Daoy (cell line): ENCODE data around the gene CRYBA4. TPM values are rescaled to one million over a fixed set of nuclear protein-coding genes. Genes with fewer than 3 reads are reported as not detected.
"Not testable (repeated sequence)": the region's sequence is repeated elsewhere in the genome, so short reads cannot be mapped to it uniquely, and the experiment has no call there.

Experiments
- DNase-seq: peaks from one replicate; pipeline ENCODE4 v3.0.0-alpha.2; 2015; ENCODE audit warnings: low read depth
- total RNA-seq: library from RNA; depleted of rRNA; stranded (reverse); fragments of >200 nt; shearing (Covaris generic); gene quantifications from 2 replicates; pipeline ENCODE4 v1.2.3, GENCODE V29; 2014

Gene CRYBA4
- total RNA-seq, 1 experiment from 2014 or later, result not detected

GRCh38 chr22:26597026-26597425 is 24.7 kb upstream of the CRYBA4 start:
- no peak for DNase-seq

GRCh38 chr22:26597480-26597879 is 24.3 kb upstream of the CRYBA4 start:
- no peak for DNase-seq

- DNase-seq, result no peak
Measured at GRCh38 chr22:26599505-26599904, 22.3 kb upstream of the CRYBA4 start.

DNA sequence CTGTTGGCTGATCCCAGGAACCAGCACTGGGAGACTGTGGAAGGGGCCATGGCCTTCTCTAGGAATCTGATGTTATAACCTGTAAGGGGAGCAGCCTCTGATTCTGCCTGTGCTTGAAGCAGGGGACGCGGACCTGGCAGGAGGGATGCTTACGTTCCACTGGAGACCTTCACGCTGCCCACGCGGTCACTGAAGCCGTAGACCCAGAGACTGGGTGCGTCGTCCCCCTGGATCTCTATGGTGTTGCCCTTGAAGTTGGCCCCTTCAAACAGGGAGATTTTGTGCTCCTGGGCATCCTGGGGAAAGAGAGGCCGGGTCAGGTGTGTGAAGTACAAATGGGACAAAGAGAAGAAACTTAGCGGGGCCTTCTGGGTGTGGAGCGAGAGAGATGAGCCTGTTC is 20.0 kb upstream of the CRYBA4 start:
- no peak for DNase-seq

DNA sequence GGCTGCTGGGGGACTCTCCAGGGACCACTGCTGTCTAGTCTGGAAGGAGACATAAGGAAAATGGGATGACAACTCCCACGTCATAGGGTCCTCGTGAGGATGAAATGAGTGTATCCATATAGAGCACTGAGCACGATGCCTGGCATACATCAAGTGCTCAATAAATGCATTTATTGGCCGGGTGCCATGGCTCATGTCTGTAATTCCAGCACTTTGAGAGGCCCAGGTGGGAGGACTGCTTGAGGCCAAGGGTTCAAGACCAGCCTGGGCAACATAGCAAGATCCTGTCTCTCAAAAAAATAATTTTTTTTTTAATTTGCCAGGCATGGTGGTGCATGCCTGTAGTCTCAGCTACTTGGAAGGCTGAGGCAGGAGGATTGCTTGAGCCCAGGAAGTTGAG is 19.6 kb upstream of the CRYBA4 start:
- no peak for DNase-seq

DNA sequence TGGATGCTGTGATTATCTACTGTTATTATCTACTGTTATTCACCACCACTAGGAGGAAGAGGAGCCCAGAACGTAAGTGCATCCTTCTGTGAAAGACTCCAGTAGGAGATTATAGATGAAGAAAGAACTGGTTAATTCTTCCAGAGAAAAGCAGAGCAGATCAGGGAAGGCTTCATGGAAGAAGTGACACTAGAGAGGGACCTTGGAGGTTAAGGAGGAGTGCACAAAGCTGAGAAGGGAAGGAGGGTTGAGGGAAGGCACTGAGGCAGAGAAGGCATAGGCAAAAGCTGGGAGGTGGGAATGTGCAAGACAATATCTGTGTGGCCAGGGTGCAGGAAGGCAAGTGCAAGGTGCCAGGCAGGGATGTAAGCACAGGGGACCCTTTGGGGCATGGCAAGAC is 17.4 kb upstream of the CRYBA4 start:
- no peak for DNase-seq

DNA sequence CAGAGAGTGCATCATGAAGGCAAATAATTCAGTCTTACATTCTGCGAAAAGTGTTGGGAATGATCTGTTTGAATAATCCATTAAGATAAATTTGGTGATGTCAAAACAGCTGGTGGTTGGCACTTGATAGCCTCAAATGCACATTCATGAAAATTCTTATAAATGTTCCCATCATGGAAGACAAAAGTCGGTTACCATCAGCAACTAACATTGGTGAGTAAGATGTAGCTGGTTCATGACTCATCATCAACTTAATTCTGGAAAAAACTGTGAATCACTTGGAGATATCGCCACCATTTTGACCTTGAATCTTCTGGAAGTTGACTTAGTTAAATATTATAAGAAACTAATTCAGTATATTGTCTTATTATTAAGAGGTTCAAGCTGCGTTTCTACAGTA is 15.2 kb upstream of the CRYBA4 start:
- peak; percentile 38 for DNase-seq

GRCh38 chr22:26608129-26608528 is 13.6 kb upstream of the CRYBA4 start:
- no peak for DNase-seq

DNA sequence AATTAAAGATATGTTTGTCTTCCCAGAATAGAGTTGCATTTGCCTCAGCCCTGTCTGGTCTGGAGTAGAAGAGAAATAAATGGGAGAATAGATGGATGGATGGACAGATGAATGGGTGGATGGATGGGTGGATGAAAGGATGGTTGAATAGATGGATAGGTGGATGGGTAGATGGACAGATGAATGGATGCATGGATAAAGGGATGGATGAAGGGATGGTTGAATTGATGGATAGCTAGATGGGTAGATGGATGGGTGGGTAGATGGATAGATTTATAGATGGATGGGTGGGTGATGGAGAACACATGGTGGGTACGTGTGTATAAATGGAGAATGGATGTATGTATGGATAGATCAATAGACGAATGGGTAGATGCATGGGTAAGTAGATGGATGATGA is 12.5 kb upstream of the CRYBA4 start:
- DNase-seq, result no peak

- peak; percentile 95 for DNase-seq
Measured at GRCh38 chr22:26610072-26610958, 11.4 kb upstream of the CRYBA4 start.

DNA sequence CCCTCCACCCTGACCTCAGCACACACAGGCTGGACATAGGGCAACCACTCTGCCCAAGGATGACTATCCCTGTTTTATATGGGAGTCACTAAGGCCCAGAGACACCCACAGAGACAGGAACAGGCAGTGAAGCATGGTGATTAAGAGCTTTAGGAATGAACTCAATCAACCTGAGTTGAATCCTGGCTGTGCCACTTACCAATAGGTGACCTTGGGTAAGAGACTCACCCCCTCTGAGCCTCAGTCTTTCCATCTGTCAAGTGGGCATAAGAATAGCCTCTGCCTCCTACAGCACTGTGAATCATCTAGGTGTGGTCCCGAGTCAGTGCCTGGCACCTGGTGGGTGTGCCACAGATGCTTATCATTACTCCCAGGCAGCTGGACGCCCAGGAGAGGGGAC is 10.8 kb upstream of the CRYBA4 start:
- DNase-seq, result peak; percentile 44

- DNase-seq, result no peak
Measured at GRCh38 chr22:26612652-26613051, 9.1 kb upstream of the CRYBA4 start.

- not testable (repeated sequence) for DNase-seq
Measured at GRCh38 chr22:26613753-26614152, 8.0 kb upstream of the CRYBA4 start.

DNA sequence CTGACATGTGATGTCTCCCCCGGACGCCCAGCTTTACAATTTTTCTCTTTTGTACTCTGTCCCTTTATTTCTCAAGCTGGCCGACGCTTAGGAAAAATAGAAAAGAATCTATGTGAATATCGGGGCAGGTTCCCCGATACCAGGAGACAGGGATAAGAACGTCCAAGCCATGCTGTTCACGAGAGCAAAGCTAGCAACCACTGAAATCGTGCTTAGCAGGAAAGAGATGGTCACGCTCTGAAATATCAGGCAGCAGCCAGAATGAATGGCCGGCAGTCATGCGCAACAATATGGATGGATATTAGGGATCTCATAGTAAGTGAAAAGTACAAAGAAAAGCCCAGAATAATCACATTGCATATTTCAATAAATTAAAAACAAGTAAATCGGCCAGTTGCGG is 7.4 kb upstream of the CRYBA4 start:
- no peak for DNase-seq

DNA sequence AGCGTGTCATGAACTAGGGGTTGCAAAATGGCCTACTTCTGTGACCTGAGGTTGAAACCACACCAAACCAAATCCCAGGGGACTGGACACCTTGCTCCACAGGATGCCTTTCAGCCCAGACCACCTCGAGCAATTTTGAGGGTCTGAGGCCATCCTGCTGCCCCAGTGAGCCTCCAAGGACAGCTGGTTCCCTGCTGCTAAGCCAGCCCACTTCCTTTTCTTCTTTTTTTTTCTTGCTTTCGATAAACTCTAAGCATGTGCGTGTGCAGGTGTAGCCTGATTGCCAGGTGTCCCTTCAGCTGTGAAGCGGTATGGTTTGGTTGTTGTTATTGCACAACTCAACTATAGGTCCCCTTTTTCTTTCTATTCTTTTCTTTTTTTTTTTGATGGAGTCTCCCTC is 6.6 kb upstream of the CRYBA4 start:
- DNase-seq, result no peak

- DNase-seq, result no peak
Measured at GRCh38 chr22:26615830-26616435, 5.8 kb upstream of the CRYBA4 start.

DNA sequence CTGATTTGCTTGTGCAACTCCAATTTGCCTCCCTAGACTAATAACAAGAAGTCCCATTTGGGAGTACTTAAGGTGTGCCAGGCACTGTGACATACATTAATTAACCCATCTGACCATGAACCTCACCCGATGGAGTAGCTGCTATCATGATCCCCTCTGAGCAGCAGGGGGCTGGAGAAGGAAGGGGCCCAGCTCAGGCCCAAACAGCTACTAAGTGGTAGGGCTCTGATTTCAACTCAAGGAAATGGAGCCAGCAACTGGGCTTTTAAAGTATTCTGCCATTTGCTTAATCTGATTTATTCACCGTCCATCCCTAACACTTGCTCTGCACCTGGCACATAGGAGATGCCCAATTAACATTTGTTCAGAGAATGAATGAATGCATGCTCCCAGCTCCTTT is 5.1 kb upstream of the CRYBA4 start:
- DNase-seq, result no peak

DNA sequence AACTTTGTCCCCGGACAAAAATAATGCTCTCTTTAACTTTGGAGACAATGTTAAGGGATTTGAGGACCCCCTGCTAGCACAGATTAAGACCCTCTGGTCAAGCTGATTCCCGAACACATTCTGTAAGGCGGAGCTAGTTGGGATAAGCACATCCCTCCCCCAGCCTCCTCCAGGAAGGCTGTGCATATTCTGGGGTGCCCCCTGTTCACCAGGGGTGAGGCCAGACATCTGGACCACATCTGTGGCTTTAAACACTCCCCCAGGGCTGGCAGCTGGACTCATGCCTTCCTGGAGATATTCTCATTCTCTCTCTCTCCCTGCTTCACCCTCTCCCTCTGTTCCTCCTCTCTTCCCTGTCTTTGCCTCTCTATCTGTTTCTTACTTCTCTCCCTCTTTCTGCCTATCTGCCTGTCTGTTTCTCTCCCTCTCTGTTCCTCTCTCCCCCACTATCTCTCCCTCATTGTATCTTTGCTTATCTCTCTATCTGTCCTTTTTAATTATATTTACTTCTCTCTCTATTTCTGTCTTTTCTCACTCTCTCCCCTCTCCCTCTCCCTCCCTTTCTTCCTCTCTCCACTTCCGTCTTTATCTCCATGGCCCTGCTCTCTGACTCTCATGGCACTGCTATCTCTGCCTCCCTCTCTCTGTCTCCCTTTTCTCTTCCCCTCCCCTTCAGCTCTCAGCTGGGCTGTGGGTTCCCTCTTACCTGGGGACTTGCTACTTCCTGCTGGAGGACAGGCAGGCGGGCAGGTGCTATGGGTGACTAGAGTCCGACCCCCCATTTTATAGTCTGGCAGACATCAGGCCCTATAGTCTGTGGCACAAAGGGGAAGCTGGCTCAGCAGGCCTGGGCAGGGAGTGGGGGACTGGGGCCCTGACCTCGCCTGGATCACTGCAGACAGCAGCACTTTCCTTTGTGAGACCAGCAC is 4.2 kb upstream of the CRYBA4 start, which contains the start of gene CRYBB1:
Gene CRYBB1 (minus strand): TSS at position 757 of the 929 bp plus-strand sequence. CDS start 1,708 bp downstream, outside the sequence.
- no peak for DNase-seq

DNA sequence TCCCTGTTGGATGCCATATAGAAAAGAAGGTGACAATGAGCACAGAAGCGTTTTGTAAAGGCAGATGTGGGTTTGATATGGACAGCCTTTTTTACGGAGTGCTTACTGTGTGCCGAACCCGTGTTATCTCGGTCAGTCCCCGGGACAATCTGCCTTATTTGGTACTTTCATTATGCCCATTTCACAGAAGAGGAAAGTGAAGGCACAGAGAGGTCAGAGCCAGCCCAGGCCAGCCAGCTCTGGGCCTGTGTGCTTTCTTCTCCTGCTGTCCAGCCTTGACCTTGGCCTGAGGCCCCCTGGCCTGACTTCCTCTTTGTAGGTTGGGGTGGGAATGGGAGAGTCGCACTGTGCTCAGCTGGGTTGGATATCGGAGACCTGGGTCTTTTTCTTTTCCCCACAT is 3.3 kb upstream of the CRYBA4 start:
- DNase-seq, result no peak

DNA sequence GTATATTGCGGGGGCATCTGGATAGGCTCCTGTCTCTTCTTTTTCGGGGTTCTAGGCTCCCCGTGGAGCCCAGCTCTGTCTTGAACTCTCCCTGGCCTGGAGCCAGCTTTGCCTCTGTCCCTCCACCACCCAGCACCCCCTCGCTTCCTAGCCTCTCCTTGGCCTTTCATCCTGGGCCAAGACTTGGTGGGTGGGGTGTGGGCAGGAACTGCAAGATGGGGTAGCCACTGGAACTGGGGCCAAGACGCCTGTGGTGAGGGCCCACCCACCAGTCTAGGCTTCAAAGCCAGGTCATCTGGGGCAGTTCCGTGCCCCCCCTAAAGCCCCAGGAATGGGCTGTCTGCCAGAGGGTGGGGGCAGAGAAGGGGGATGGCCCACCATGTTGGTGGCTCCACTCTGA is 2.3 kb upstream of the CRYBA4 start:
- no peak for DNase-seq

DNA sequence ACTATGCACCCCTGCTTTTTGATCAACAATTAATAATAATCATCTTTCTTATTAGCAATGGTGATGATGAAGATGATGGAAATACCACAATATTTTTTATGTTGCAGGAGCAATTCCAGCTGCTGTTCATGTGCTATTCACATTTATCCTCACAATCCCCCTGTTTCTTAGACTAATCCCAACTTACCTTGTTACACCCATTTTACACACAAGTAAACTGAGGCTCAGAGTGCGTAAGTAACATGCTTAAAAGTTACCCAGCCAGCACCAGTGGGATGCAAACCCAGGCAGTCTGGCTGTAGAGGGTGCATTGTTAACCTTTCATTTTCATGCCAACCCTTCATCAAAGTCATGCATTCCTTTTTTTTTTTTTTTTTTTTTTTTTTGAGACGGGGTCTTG is 1.6 kb upstream of the CRYBA4 start:
- DNase-seq, result no peak

GRCh38 chr22:26623984-26624383 is 2.2 kb downstream of the CRYBA4 start:
- DNase-seq, result no peak
